GM20000 (cell line): ENCODE measurements around the gene STK17A.
"Not testable (repeated sequence)": the region's sequence is repeated elsewhere in the genome, so short reads cannot be mapped to it uniquely, and the experiment has no call there.

Experiments used
- DNase-seq: peaks from one replicate; pipeline ENCODE4 v3.0.0; 2012; ENCODE audit warnings: low spot score
- CTCF ChIP-seq: IDR thresholded peaks from 2 replicates; pipeline ENCODE4 v1.5.1; 2012; ENCODE audit warnings: mild to moderate bottlenecking, control low read depth; ENCODE audit errors: extremely low read depth, missing control alignments

STK17A gene

GRCh38 chr7:43619213-43620012 is 36.5 kb downstream of the STK17A start:
- no peak for TF ChIP-seq CTCF
- DNase-seq: no peak

GRCh38 chr7:43621729-43622448 is 39.0 kb downstream of the STK17A start:
- no peak for TF ChIP-seq CTCF

GRCh38 chr7:43624156-43624555 is 41.2 kb downstream of the STK17A start:
- no peak for TF ChIP-seq CTCF
- no peak for DNase-seq

More at GRCh38 chr7:43621729-43622448, 39.0 kb downstream of the STK17A start:
- no peak for DNase-seq

GRCh38 chr7:43625453-43625852 is 42.5 kb downstream of the STK17A start:
- no peak for DNase-seq
- no peak for TF ChIP-seq CTCF

- no peak for TF ChIP-seq CTCF
These were observed 43.1 kb downstream of the STK17A start for GRCh38 chr7:43625980-43626379.

GRCh38 chr7:43626695-43627094 is 43.8 kb downstream of the STK17A start:
- TF ChIP-seq CTCF: no peak
- no peak for DNase-seq

More at GRCh38 chr7:43625980-43626379, 43.1 kb downstream of the STK17A start:
- no peak for DNase-seq

GRCh38 chr7:43627798-43628197 is 44.9 kb downstream of the STK17A start:
- not testable (repeated sequence) for DNase-seq

GRCh38 chr7:43628431-43628830 is 45.5 kb downstream of the STK17A start:
- no peak for TF ChIP-seq CTCF
- no peak for DNase-seq
